ENCODE results near the gene FAM13A. TPM values are rescaled to one million over a fixed set of nuclear protein-coding genes. Genes with fewer than 3 reads are reported as not detected.

Gene FAM13A
- total and polyA plus RNA-seq, 2 of the 13 experiments (the other 11 are each of a cell fraction or from before 2014, with no cell fraction given), result 1.2 to 36.2 TPM

GRCh38 chr4:88982757-88983156, 74.2 kb downstream of the FAM13A start:
- DNase-seq (ENCODE audit: low spot score) (no peak), ATAC-seq (no peak), FAIRE-seq (no peak)
- CTCF ChIA-PET (ENCODE audit: low intra/inter-chr PET ratio, low total read pairs), result no interaction called here
- Histone ChIP-seq H3K9ac (ENCODE audit: insufficient read depth, low read depth, low read length) (no peak overlapping the region), H3K36me3 (replicated peaks in 1 of 2; ENCODE audit: control insufficient read depth in 1 of 2, insufficient read depth in 2 of 2, low read length in 2 of 2) (no peaks in the 10 kb centered on the region), H4K20me1 (ENCODE audit: insufficient read depth, low read length) (no peaks in the 10 kb centered on the region), H3K9me3 (ENCODE audit: low read length) (no peaks in the 10 kb centered on the region), H3K4me1 (ENCODE audit: insufficient read depth, low read length) (no peaks in the 10 kb centered on the region), H3K4me2 (ENCODE audit: low read depth, low read length) (no peak overlapping the region), H3K4me3 (replicated peaks in 1 of 3; ENCODE audit: insufficient read depth in 1 of 3, low read depth in 2 of 3, low read length in 3 of 3) (no peak overlapping the region), H3K27me3 (ENCODE audit: control insufficient read depth in 1 of 2, insufficient read depth in 2 of 2, low read length in 2 of 2) (no peaks in the 10 kb centered on the region), H3K79me2 (ENCODE audit: insufficient read depth, low read length) (no peaks in the 10 kb centered on the region), H3K27ac (ENCODE audit: extremely low read length, insufficient read depth, low read length) (no peak overlapping the region), H2AFZ (ENCODE audit: low read length) (no peak overlapping the region)
- BruUV-seq (replicated peaks), result no TSS peak
- POLR2A ChIA-PET, result no interaction called here
- intact Hi-C loops (cut with micrococcal nuclease; ENCODE audit: unreplicated experiment) (no loop called here), in situ Hi-C loops (cut with HindIII; ENCODE audit: extremely low pct_ligation_motif_present, low pct_unique_long_range_greater_than_20kb) (no loop called here)
- TF ChIP-seq ZNF546 (CRISPR knock-in tag; conservative IDR thresholded peaks at IDR 0.05) (no peak), CBFB (CRISPR knock-in tag; IDR thresholded peaks at IDR 0.05) (no peak), HMG20B (CRISPR knock-in tag; conservative IDR thresholded peaks at IDR 0.05) (no peak), PRMT3 (CRISPR knock-in tag; IDR thresholded peaks at IDR 0.05; ENCODE audit: borderline replicate concordance, low read depth) (no peak), ZNF225 (CRISPR knock-in tag; IDR thresholded peaks at IDR 0.05) (no peak), ZNF839 (CRISPR knock-in tag; IDR thresholded peaks at IDR 0.05; ENCODE audit: borderline replicate concordance) (no peak), TFE3 (CRISPR knock-in tag; IDR thresholded peaks at IDR 0.05) (no peak), ZBTB46 (CRISPR knock-in tag; IDR thresholded peaks at IDR 0.05; ENCODE audit: borderline replicate concordance) (no peak), ZNF292 (CRISPR knock-in tag; IDR thresholded peaks at IDR 0.05; ENCODE audit: borderline replicate concordance, low read depth) (no peak), PAWR (CRISPR knock-in tag; IDR thresholded peaks at IDR 0.05; ENCODE audit: borderline replicate concordance) (no peak), HMGXB4 (CRISPR knock-in tag; IDR thresholded peaks at IDR 0.05; ENCODE audit: borderline replicate concordance in 1 of 2, low read depth in 1 of 2) (no peak), ZNF510 (CRISPR knock-in tag; IDR thresholded peaks at IDR 0.05; ENCODE audit: low read depth) (no peak), EZH2 (conservative IDR thresholded peaks at IDR 0.05; ENCODE audit: low read depth, low read length) (no peak), ZBTB4 (CRISPR knock-in tag; IDR thresholded peaks at IDR 0.05; ENCODE audit: borderline replicate concordance) (no peak), LCORL (IDR thresholded peaks at IDR 0.05) (no peak), LCORL (CRISPR knock-in tag; IDR thresholded peaks at IDR 0.05) (no peak), KAT2B (IDR thresholded peaks at IDR 0.05; ENCODE audit: borderline replicate concordance, low read depth, low read length) (no peak), ZNF496 (CRISPR knock-in tag; IDR thresholded peaks at IDR 0.05; ENCODE audit: insufficient replicate concordance) (no peak)
